ENCODE results near the gene RAD51B.

DNA sequence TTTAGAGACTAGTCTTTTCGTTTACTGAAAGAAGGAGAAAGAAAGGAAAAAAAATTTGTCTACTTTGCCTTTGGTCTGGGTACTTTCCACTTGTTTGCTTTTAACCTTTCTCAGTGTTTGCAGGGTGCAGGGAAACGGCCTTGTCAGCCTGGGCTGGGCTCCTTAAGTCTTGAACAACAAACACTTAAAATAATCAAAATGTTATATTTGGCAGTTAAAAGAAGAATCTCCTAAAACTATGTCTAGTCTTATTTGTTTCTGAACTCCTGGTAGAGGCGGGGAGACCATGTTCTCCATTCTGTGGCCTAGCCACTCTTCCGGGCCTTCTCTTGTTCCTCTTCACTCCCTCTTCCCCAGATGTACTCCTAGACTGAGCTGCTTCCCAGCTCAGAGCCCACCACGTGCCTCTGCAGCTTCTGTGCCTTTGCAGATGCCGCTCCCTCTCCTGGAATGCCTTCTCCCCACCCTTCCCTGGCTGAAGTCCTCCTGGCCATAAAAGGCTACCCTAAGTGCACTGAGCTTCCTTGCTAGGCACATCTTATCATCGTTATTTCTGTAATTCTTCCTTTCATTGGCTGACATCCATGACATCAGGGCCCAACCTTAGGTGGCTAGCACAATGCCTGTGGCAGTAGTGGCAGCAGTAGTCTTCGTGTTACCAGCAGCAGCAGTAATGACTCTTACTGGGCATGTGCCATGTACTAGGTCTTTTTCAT, 540.4 kb downstream of the RAD51B start:
- TF ChIP-seq, protein P1, sequence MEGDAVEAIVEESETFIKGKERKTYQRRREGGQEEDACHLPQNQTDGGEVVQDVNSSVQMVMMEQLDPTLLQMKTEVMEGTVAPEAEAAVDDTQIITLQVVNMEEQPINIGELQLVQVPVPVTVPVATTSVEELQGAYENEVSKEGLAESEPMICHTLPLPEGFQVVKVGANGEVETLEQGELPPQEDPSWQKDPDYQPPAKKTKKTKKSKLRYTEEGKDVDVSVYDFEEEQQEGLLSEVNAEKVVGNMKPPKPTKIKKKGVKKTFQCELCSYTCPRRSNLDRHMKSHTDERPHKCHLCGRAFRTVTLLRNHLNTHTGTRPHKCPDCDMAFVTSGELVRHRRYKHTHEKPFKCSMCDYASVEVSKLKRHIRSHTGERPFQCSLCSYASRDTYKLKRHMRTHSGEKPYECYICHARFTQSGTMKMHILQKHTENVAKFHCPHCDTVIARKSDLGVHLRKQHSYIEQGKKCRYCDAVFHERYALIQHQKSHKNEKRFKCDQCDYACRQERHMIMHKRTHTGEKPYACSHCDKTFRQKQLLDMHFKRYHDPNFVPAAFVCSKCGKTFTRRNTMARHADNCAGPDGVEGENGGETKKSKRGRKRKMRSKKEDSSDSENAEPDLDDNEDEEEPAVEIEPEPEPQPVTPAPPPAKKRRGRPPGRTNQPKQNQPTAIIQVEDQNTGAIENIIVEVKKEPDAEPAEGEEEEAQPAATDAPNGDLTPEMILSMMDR (conservative IDR thresholded peaks at IDR 0.05; ENCODE audit: low read depth, low read length) = no peak
- TF ChIP-seq EZH2 (IDR thresholded peaks at IDR 0.05; ENCODE audit: low read length, unreplicated experiment) (no peak), EZH2phosphoT487 (IDR thresholded peaks at IDR 0.05; ENCODE audit: borderline replicate concordance, low read length) (no peak)

All from PC-3 (cell line).